ENCODE measurements around the gene NPPA. TPM values are rescaled to one million over a fixed set of nuclear protein-coding genes. Genes with fewer than 3 reads are reported as not detected.

The NPPA gene
- total RNA-seq, 4 donors from 2014 or later: 0.53 to 4.2 (median 1.9) TPM; not detected in 1

- Histone ChIP-seq H3K27ac (no peak overlapping the region), H3K27me3 (peaks cover 32 to 48% (median 36%) of the 10 kb centered on the region in 3 donors), H3K4me3 (no peak overlapping the region), H3K9me3 (no peaks in the 10 kb centered on the region), H3K4me1 (no peaks in the 10 kb centered on the region), H3K36me3 (no peaks in the 10 kb centered on the region)
- ATAC-seq (no peak), DNase-seq (no peak)
- TF ChIP-seq CTCF (IDR thresholded peaks at IDR 0.05 in 4 of 5, conservative IDR thresholded peaks at IDR 0.05 in 1 of 5) (no peak), POLR2A (IDR thresholded peaks at IDR 0.05) (no peak)
- in situ Hi-C loops (cut with MboI; ENCODE audit: low sequenced_read_pairs in 4 of 4): no loop called here
- intact Hi-C loops (cut with DNase I; ENCODE audit: low total_unique reads): no loop called here
These were observed 10.6 kb upstream of the NPPA start for GRCh38 chr1:11858158-11858557.

GRCh38 chr1:11857164-11857851 lies 9.7 kb upstream of the NPPA start:
- Histone ChIP-seq H3K36me3 (no peaks in the 10 kb centered on the region), H3K4me3 (no peak overlapping the region), H3K27me3 (peaks cover 32 to 49% (median 36%) of the 10 kb centered on the region in 3 donors), H3K4me1 (no peaks in the 10 kb centered on the region), H3K27ac (no peak overlapping the region), H3K9me3 (no peaks in the 10 kb centered on the region)
- in situ Hi-C loops (cut with MboI; ENCODE audit: low sequenced_read_pairs in 4 of 4): no loop called here
- intact Hi-C loops (cut with DNase I; ENCODE audit: low total_unique reads): no loop called here
- ATAC-seq: no peak
- TF ChIP-seq CTCF (IDR thresholded peaks at IDR 0.05 in 4 of 5, conservative IDR thresholded peaks at IDR 0.05 in 1 of 5) (no peak), POLR2A (IDR thresholded peaks at IDR 0.05) (no peak)
- DNase-seq: no peak

GRCh38 chr1:11856698-11857097 lies 9.1 kb upstream of the NPPA start:
- in situ Hi-C loops (cut with MboI; ENCODE audit: low sequenced_read_pairs in 4 of 4) (no loop called here), intact Hi-C loops (cut with DNase I; ENCODE audit: low total_unique reads) (no loop called here)
- no peaks in the 10 kb centered on the region for H3K9me3 ChIP-seq
- ATAC-seq (no peak), DNase-seq (no peak)
- TF ChIP-seq CTCF (IDR thresholded peaks at IDR 0.05 in 4 of 5, conservative IDR thresholded peaks at IDR 0.05 in 1 of 5) (no peak), POLR2A (IDR thresholded peaks at IDR 0.05) (no peak)
- H3K27ac ChIP-seq: no peak overlapping the region
- peaks cover 32 to 43% (median 36%) of the 10 kb centered on the region in 3 donors for H3K27me3 ChIP-seq
- H3K4me3 ChIP-seq: no peak overlapping the region
- H3K36me3 ChIP-seq: no peaks in the 10 kb centered on the region
- no peaks in the 10 kb centered on the region for H3K4me1 ChIP-seq

GRCh38 chr1:11855430-11855829 lies 7.8 kb upstream of the NPPA start:
- intact Hi-C loops (cut with DNase I; ENCODE audit: low total_unique reads): no loop called here
- no peak for DNase-seq
- TF ChIP-seq POLR2A (IDR thresholded peaks at IDR 0.05): no peak
- TF ChIP-seq CTCF (IDR thresholded peaks at IDR 0.05 in 4 of 5, conservative IDR thresholded peaks at IDR 0.05 in 1 of 5): no peak

More at GRCh38 chr1:11855430-11855829, 7.8 kb upstream of the NPPA start:
- H3K36me3 ChIP-seq: no peaks in the 10 kb centered on the region
- H3K4me3 ChIP-seq: no peak overlapping the region
- no peaks in the 10 kb centered on the region for H3K9me3 ChIP-seq
- no peaks in the 10 kb centered on the region for H3K4me1 ChIP-seq
- peaks cover 32 to 34% (median 34%) of the 10 kb centered on the region in 3 donors for H3K27me3 ChIP-seq
- no peak overlapping the region for H3K27ac ChIP-seq
- ATAC-seq: no peak
- in situ Hi-C loops (cut with MboI; ENCODE audit: low sequenced_read_pairs in 4 of 4): no loop called here

All from gastrocnemius medialis (tissue), 4 donors.